Sigmoid colon (tissue), 7 donors: ENCODE data around the gene SLAMF9. TPM values are rescaled to one million over a fixed set of nuclear protein-coding genes. Genes with fewer than 3 reads are reported as not detected.

Experiments
- DNase-seq: peaks from one replicate; pipeline ENCODE4 v3.0.0-alpha.2; 2019
- H3K27ac ChIP-seq, 4 donors: fragments of 200-600 bp; sonication (generic); one replicate each; pipeline ENCODE4 v1.5.1; 2016 to 2019; ENCODE audit warnings: mild to moderate bottlenecking in 1 of 4
- H3K27me3 ChIP-seq, 3 donors: fragments of 200-600 bp; sonication (generic); one replicate each; pipeline ENCODE4 v1.5.1; 2019; ENCODE audit warnings: mild to moderate bottlenecking in 1 of 3
- H3K36me3 ChIP-seq, 4 donors: fragments of 200-600 bp; sonication (generic); one replicate each; pipeline ENCODE4 v1.5.1; 2016 to 2019
- H3K4me1 ChIP-seq, 4 donors: fragments of 200-600 bp; sonication (generic); one replicate each; pipeline ENCODE4 v1.5.1; 2017 to 2019
- H3K4me3 ChIP-seq, 4 donors: fragments of 200-600 bp; sonication (generic); one replicate each; pipeline ENCODE4 v1.5.1; 2017 to 2019; ENCODE audit warnings: mild to moderate bottlenecking in 2 of 4, moderate library complexity in 1 of 4
- H3K9me3 ChIP-seq, 4 donors: fragments of 200-600 bp in 3 of 4; sonication (generic) in 3 of 4; one replicate each; pipeline versions ENCODE4 v1.5.1 to v1.6.1; 2013 to 2019
- EP300 ChIP-seq, 4 donors: sonication (generic); formaldehyde crosslinking; IDR thresholded peaks; one replicate each; pipeline ENCODE4 v1.6.1; 2017; ENCODE audit warnings: antibody characterized with exemption in 4 of 4
- POLR2A ChIP-seq, 2 donors: fragments of 450-650 bp; IDR thresholded peaks; one replicate each; pipeline ENCODE4 v1.6.1; 2016; ENCODE audit warnings: antibody characterized with exemption in 2 of 2, mild to moderate bottlenecking in 2 of 2, moderate library complexity in 2 of 2
- POLR2AphosphoS5 ChIP-seq, 4 donors: sonication (generic); formaldehyde crosslinking; IDR thresholded peaks; one replicate each; pipeline ENCODE4 v1.6.1; 2017; ENCODE audit warnings: antibody characterized with exemption in 4 of 4
- WGBS, 2 donors: extraction: QIAGEN DNeasy Blood & Tissue Kit; methylation state at CpG; one replicate each; pipeline ENCODE4 v1.1.7; 2013; 5-methylcytosine and 5-hydroxymethylcytosine counted together
- intact Hi-C: fragments of 100-400 bp; cut with DNase I; formaldehyde crosslinking; loops from one replicate; pipeline ENCODE4 v1.15.1; 2023
- polyA plus RNA-seq, 3 donors: library from polyadenylated mRNA; stranded (reverse); fragments of 200-250 nt; gene quantifications; one replicate each; pipeline ENCODE4 v1.2.3, GENCODE V29; 2013
- total RNA-seq, 4 donors: library from RNA; depleted of rRNA; stranded (reverse); fragments of >200 nt; gene quantifications; one replicate each; pipeline ENCODE4 v1.1.0, GENCODE V29; 2016
- TF ChIP-seq, protein P1 (sequence below), 4 experiments: fragments of 450-650 bp in 3 of 4; fragments of 200-600 bp in 1 of 4; IDR thresholded peaks; one replicate each; pipeline ENCODE4 v1.5.1; 2016 to 2019; ENCODE audit warnings: antibody characterized with exemption in 4 of 4, mild to moderate bottlenecking in 3 of 4, moderate library complexity in 2 of 4
- donor health status: healthy with polysubstance abuse.
- donor health status: Bipolar disorder and iron deficiency.
- donor health status: healthy.

Gene SLAMF9
- total and polyA plus RNA-seq, 7 donors = 0.15 TPM; not detected in 6

DNA sequence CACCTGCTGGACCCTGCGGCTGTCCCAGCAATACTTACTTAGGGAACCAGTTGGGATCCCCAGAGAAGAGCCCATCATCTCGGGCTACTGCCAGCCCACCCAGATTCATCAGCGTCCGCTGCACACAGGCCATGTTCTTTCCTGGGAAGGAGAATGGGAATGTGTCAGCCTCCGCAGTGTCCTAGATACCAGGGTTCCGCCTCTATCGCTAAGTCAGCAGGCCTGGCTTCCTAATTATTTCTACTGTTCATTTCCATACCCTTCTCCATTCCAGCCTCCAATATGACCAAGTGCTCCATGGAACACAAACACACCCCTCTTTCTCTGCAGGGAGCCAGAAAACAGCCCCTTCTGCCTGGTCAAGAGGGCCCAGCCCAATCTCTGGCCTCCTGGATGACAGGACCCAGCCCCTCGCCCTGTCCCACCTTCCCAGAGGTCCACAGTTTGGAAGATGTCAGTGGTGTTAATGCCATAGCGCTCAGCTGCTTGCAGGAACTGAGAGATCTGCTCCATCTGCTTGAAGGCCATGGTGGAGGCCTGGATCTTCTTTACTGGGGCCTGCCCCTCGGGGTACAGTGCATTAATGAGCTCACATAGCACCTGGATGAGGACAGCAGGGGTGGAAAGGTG is 34.7 kb downstream of the SLAMF9 start:
- peaks cover 9 to 39% (median 26%) of the 10 kb centered on the region in 4 donors for H3K36me3 ChIP-seq
- 92 to 95% methylated on average over 10 of the region's 10 CpGs for WGBS, 2 donors

DNA sequence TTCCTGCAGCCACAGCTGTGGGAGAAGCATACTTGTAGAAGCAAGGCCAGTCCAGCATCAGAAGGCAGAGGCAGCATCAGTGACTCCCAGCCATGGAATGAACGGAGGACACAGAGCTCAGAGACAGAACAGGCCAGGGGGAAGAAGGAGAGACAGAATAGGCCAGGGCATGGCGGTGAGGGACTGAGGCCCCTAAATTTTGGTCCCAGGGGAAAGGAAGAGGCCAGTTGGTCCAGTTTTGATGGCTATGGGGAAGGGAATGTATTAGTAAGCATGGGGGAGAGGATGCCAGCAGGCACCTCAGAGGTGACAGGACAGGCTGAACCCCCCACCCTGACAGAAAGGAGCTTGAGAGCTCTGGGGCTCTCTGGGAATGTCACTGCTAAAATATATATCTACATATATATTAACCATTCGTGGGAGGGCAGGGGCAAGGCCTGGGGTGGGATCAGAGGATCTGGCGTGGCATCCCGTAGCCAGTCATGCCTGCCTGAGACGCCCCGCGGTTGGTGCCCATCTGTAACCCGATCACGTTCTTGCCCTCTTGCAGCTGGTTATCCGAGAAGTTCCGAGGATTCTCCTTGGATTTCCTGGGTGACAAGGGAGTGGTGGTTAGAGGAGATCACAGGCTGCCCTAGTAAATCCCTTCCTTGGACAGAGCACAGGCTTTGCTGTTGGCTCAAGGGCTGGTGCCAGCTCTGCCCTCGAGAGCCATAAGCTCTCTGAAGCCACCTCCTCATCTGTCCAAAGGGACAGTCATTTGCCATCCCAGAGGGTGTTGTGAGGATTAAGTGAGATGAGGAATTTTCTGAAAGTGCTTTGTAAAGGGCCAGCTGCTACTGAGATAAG is 35.5 kb downstream of the SLAMF9 start:
- H3K27ac ChIP-seq = peak overlapping the region in 1 of 4 donors; percentile 43
- no peaks in the 10 kb centered on the region for H3K27me3 ChIP-seq
- DNase-seq = no peak
- H3K36me3 ChIP-seq = peaks cover 9 to 39% (median 26%) of the 10 kb centered on the region in 4 donors
- intact Hi-C loops = no loop called here
- H3K4me1 ChIP-seq = peaks cover 0 to 53% (median 32%) of the 10 kb centered on the region in 4 donors
- no peaks in the 10 kb centered on the region for H3K9me3 ChIP-seq
- TF ChIP-seq POLR2A (IDR thresholded peaks at IDR 0.05) (no peak), POLR2AphosphoS5 (IDR thresholded peaks at IDR 0.05) (no peak), EP300 (IDR thresholded peaks at IDR 0.05) (no peak)
- TF ChIP-seq, protein P1, sequence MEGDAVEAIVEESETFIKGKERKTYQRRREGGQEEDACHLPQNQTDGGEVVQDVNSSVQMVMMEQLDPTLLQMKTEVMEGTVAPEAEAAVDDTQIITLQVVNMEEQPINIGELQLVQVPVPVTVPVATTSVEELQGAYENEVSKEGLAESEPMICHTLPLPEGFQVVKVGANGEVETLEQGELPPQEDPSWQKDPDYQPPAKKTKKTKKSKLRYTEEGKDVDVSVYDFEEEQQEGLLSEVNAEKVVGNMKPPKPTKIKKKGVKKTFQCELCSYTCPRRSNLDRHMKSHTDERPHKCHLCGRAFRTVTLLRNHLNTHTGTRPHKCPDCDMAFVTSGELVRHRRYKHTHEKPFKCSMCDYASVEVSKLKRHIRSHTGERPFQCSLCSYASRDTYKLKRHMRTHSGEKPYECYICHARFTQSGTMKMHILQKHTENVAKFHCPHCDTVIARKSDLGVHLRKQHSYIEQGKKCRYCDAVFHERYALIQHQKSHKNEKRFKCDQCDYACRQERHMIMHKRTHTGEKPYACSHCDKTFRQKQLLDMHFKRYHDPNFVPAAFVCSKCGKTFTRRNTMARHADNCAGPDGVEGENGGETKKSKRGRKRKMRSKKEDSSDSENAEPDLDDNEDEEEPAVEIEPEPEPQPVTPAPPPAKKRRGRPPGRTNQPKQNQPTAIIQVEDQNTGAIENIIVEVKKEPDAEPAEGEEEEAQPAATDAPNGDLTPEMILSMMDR (IDR thresholded peaks at IDR 0.05) = no peak
- H3K4me3 ChIP-seq = no peak overlapping the region
- WGBS, 2 donors = 78 to 90% methylated on average over 13 of the region's 13 CpGs

More for the DNA sequence above, 34.7 kb downstream of the SLAMF9 start:
- Histone ChIP-seq H3K27ac (no peak overlapping the region), H3K4me1 (peaks cover 0 to 60% (median 37%) of the 10 kb centered on the region in 4 donors), H3K9me3 (no peaks in the 10 kb centered on the region), H3K4me3 (no peak overlapping the region), H3K27me3 (no peaks in the 10 kb centered on the region)
- intact Hi-C loops = no loop called here
- TF ChIP-seq POLR2A (IDR thresholded peaks at IDR 0.05) (no peak), EP300 (IDR thresholded peaks at IDR 0.05) (no peak), POLR2AphosphoS5 (IDR thresholded peaks at IDR 0.05) (no peak)
- TF ChIP-seq, protein P1 (IDR thresholded peaks at IDR 0.05) = no peak
- no peak for DNase-seq

DNA sequence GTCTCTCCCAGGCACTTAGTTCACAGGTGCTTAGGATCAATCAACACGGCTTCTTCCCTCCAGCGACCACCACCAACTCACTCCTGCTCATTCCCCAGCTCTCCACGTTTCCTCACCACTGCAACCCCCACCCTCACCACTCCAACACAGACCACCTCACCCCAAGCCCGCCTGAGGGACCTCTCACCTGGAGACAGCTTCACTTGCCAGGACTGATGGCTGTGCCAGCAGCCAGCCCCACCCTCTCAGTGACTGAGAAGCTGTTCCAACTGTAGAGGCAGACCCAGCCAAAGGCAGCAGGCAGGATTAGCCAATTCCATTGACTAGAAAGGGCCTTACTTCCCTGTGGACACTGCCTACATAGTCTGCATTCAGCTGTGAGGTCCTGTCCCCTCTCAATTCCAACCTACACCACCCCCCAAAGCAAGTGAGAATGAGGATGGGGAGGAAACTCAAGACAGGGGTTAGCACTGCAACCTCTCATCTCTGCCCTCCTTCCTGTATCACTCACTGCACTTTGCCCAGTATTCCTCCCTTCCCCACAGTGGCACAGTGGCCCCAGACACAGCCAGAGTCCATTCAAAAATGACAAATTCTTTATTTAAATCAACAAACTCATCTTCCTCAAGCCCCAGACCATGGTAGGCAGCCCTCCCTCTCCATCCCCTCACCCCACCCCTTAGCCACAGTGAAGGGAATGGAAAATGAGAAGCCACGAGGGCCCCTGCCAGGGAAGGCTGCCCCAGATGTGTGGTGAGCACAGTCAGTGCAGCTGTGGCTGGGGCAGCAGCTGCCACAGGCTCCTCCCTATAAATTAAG is 36.3 kb downstream of the SLAMF9 start:
- H3K4me1 ChIP-seq = peaks cover 0 to 44% (median 24%) of the 10 kb centered on the region in 4 donors
- H3K4me3 ChIP-seq = no peak overlapping the region
- H3K36me3 ChIP-seq = peaks cover 9 to 39% (median 26%) of the 10 kb centered on the region in 4 donors
- WGBS, 2 donors = 46 to 72% methylated on average over 5 of the region's 5 CpGs
- DNase-seq = no peak
- intact Hi-C loops = no loop called here
- TF ChIP-seq POLR2A (IDR thresholded peaks at IDR 0.05) = no peak
- no peak for TF ChIP-seq EP300 (IDR thresholded peaks at IDR 0.05)
- no peak for TF ChIP-seq POLR2AphosphoS5 (IDR thresholded peaks at IDR 0.05)
- TF ChIP-seq, protein P1 (IDR thresholded peaks at IDR 0.05) = no peak
- H3K27ac ChIP-seq = peak overlapping the region in 1 of 4 donors; percentile 43
- H3K9me3 ChIP-seq = no peaks in the 10 kb centered on the region
- H3K27me3 ChIP-seq = no peaks in the 10 kb centered on the region

DNA sequence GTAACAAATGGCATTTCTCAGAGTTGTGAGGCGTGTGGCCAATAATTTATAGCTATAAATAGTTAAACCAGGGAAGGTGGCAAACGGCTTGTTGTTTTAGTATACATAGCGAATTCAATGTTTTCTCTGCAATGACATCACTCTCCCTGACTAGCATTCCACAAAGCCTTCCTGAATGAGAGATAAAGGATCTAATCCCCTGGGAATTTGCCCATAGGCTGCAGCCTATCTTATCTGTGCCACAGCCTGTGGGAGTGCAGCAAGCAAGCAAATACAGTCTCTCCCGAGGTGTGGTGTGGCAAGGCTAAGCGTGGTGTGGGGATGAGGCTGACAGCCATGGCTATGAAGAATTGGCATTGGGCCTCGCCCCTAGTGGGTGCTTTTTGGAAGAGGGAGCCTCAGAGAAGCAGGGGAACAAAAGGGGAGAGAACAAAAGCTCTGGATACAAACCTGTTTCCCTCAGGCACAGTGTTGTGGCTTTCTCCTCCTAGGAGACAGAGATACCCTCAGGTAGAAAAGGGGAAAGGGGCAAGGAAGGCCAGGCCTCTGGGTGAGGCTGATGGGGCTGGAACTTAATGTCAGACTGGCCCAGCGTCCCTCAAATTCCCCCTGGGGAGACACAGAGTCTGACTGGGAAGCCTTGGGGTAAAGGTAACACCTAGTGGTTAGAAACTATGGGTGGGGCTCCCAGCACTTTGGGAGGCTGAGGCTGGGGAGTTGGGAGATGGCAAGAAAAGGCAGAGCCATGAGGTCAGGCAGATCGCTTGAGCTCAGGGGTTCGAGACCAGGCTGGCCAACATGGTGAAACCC is 37.6 kb downstream of the SLAMF9 start:
- TF ChIP-seq POLR2AphosphoS5 (IDR thresholded peaks at IDR 0.05) (no peak), POLR2A (IDR thresholded peaks at IDR 0.05) (no peak), EP300 (IDR thresholded peaks at IDR 0.05) (no peak)
- TF ChIP-seq, protein P1 (IDR thresholded peaks at IDR 0.05) = no peak
- Histone ChIP-seq H3K9me3 (no peaks in the 10 kb centered on the region), H3K4me3 (no peak overlapping the region), H3K4me1 (peaks cover 0 to 35% (median 14%) of the 10 kb centered on the region in 4 donors), H3K27ac (peak overlapping the region; percentile 14 to 52 (median 45)), H3K27me3 (no peaks in the 10 kb centered on the region), H3K36me3 (peaks cover 9 to 39% (median 26%) of the 10 kb centered on the region in 4 donors)
- intact Hi-C loops = no loop called here
- WGBS, 2 donors = 46 to 66% methylated on average over 9 of the region's 9 CpGs
- DNase-seq = no peak
